PC-9 (cell line): ENCODE measurements around the gene TMEM117.

Source experiments
- EZH2 ChIP-seq: fragments of 200-600 bp; sonication (generic); IDR thresholded peaks from 2 replicates; pipeline ENCODE4 v1.8.0; 2017; ENCODE audit warnings: antibody characterized with exemption, low read depth
- TF ChIP-seq, protein P1 (sequence below): fragments of 200-600 bp; sonication (generic); conservative IDR thresholded peaks from 2 replicates; pipeline ENCODE4 v1.6.1; 2017; ENCODE audit warnings: mixed run types, antibody characterized with exemption, mild to moderate bottlenecking, moderate library complexity

DNA sequence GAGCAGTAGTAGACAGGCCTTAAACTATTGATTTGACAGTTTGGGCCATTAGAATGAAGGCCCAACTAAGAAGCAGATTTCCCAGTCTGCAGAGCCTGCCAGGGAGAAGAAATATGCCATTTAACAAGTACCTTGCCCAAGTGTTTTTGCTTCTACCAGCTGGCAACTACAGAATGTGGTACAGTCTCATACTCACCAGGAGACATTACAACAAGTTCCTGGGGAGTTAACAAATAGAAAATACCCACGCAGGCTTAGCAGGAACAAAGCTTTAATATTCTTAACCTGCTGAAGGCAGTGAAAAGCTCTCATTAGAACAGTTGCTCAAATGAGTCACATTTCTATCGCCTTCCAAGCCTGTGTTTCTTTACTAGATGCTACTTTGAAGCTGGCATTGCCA lies 241.0 kb downstream of the TMEM117 start:
- TF ChIP-seq, protein P1, sequence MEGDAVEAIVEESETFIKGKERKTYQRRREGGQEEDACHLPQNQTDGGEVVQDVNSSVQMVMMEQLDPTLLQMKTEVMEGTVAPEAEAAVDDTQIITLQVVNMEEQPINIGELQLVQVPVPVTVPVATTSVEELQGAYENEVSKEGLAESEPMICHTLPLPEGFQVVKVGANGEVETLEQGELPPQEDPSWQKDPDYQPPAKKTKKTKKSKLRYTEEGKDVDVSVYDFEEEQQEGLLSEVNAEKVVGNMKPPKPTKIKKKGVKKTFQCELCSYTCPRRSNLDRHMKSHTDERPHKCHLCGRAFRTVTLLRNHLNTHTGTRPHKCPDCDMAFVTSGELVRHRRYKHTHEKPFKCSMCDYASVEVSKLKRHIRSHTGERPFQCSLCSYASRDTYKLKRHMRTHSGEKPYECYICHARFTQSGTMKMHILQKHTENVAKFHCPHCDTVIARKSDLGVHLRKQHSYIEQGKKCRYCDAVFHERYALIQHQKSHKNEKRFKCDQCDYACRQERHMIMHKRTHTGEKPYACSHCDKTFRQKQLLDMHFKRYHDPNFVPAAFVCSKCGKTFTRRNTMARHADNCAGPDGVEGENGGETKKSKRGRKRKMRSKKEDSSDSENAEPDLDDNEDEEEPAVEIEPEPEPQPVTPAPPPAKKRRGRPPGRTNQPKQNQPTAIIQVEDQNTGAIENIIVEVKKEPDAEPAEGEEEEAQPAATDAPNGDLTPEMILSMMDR, result no peak
- TF ChIP-seq EZH2, result no peak
